GM21717 (cell line): ENCODE results near the gene HSFX1.

Experiments used
- ATAC-seq: cut with Tn5 transposase; IDR thresholded peaks from one replicate; pipeline ENCODE4 v1.9.1; 2021; ENCODE audit warnings: mild to moderate bottlenecking, moderate library complexity; ENCODE audit not compliant: unreplicated experiment

Gene HSFX1

GRCh38 chrX:149804102-149804501, 30.2 kb downstream of the HSFX1 start:
- ATAC-seq = no peak

GRCh38 chrX:149807747-149808458, 34.0 kb downstream of the HSFX1 start:
- ATAC-seq = no peak

DNA sequence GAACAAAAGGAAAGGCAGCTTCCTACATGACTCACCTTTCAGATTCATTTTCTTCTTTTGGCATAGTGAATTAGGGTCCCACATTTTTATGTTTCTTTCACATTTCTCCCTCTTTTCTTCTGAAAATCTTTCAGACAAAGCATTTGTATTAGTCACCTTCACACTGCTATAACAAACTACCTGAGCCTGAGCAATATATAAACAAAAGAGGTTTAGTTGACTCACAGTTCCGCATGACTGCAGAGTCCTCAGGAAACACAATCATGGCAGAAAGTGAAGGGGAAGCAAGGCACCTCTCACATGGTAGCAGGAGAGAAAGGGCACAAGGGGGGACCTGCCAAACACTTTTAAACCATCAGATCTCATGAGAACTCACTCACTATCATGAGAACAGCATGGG, 44.8 kb downstream of the HSFX1 start:
- ATAC-seq = no peak

- ATAC-seq = no peak
Observed at GRCh38 chrX:149819371-149819770, 45.5 kb downstream of the HSFX1 start.

GRCh38 chrX:149825424-149825823, 51.6 kb downstream of the HSFX1 start:
- ATAC-seq = no peak
